Endodermal cell (in vitro differentiated cells): Measurements from ENCODE around the gene OR9Q1. TPM values are rescaled to one million over a fixed set of nuclear protein-coding genes. Genes with fewer than 3 reads are reported as not detected.

ENCODE experiments used
- DNase-seq: peaks from one replicate; pipeline ENCODE4 v3.0.0-alpha.2; 2017
- H3K27ac ChIP-seq: 2 replicates; pipeline ENCODE4 v1.5.1; 2013; ENCODE audit warnings: mild to moderate bottlenecking, low read depth, low read length, moderate library complexity
- H3K27me3 ChIP-seq: 2 replicates; pipeline ENCODE4 v1.6.1; 2013; ENCODE audit warnings: mild to moderate bottlenecking, low read length, moderate library complexity; ENCODE audit not compliant: insufficient read depth, control insufficient read depth, poor library complexity, severe bottlenecking
- H3K36me3 ChIP-seq: 2 replicates; pipeline ENCODE4 v1.7.0; 2013; ENCODE audit warnings: mild to moderate bottlenecking, low read length, moderate library complexity; ENCODE audit not compliant: control insufficient read depth, insufficient read depth
- H3K4me1 ChIP-seq: one replicate; pipeline ENCODE4 v1.7.0; 2013; ENCODE audit warnings: low read length; ENCODE audit not compliant: control insufficient read depth, insufficient read depth
- H3K4me3 ChIP-seq: 2 replicates; pipeline ENCODE4 v1.5.1; 2013; ENCODE audit warnings: mild to moderate bottlenecking, low read length, moderate library complexity
- H3K9ac ChIP-seq: 2 replicates; pipeline ENCODE4 v1.6.1; 2013; ENCODE audit warnings: mild to moderate bottlenecking, low read length, moderate library complexity; ENCODE audit not compliant: poor library complexity, severe bottlenecking; ENCODE audit errors: extremely low read depth
- H3K9me3 ChIP-seq: 2 replicates; pipeline ENCODE4 v1.6.1; 2013; ENCODE audit warnings: mild to moderate bottlenecking, low read length, moderate library complexity; ENCODE audit not compliant: control insufficient read depth
- H3K27ac Mint-ChIP-seq: 2 replicates; pipeline ENCODE4 v1.8.0; 2020; ENCODE audit warnings: mixed read lengths
- H3K27me3 Mint-ChIP-seq: 2 replicates; pipeline ENCODE4 v1.8.0; 2021; ENCODE audit warnings: mild to moderate bottlenecking, mixed read lengths; ENCODE audit not compliant: insufficient read depth
- H3K36me3 Mint-ChIP-seq: 2 replicates; pipeline ENCODE4 v1.8.0; 2020; ENCODE audit warnings: low read depth, mixed read lengths
- H3K4me1 Mint-ChIP-seq: 2 replicates; pipeline ENCODE4 v1.8.0; 2020; ENCODE audit warnings: mixed read lengths
- H3K4me3 Mint-ChIP-seq: 2 replicates; pipeline ENCODE4 v1.8.0; 2020; ENCODE audit warnings: mild to moderate bottlenecking, moderate library complexity, mixed read lengths
- H3K9me3 Mint-ChIP-seq: 2 replicates; pipeline ENCODE4 v1.8.0; 2020; ENCODE audit warnings: mild to moderate bottlenecking, mixed read lengths
- CTCF ChIP-seq: fragments of 200-600 bp; sonication (generic); conservative IDR thresholded peaks from 2 replicates; pipeline ENCODE4 v1.5.0; 2021; ENCODE audit warnings: antibody characterized with exemption, mild to moderate bottlenecking
- WGBS, 2 experiments: methylation state at CpG; one replicate each; pipeline versions ENCODE4 v1.1.5 to v1.1.7; 2013; ENCODE audit warnings: missing lambda C conversion rate in 2 of 2, mixed read lengths in 1 of 2; ENCODE audit not compliant: insufficient coverage in 1 of 2, insufficient read length in 1 of 2; 5-methylcytosine and 5-hydroxymethylcytosine counted together
- total RNA-seq, 2 donors: library from RNA; stranded (reverse); fragmentation: NEBNext Ultra II Directional in 1 of 2; extraction: Animal tissue kit (Norgen Biotek cat#: 25700) in 1 of 2; gene quantifications; 2 replicates in 1 of 2; 3 replicates in 1 of 2; pipeline ENCODE4 v1.2.1, GENCODE V29; 2021

The OR9Q1 gene
- total RNA-seq, 2 donors from 2014 or later: not detected

- Mint-ChIP-seq H3K4me1 (no peaks in the 10 kb centered on the region), H3K4me3 (no peak overlapping the region), H3K36me3 (no peaks in the 10 kb centered on the region), H3K27me3 (peaks cover 12% of the 10 kb centered on the region), H3K9me3 (no peaks in the 10 kb centered on the region), H3K27ac (no peak overlapping the region)
- Histone ChIP-seq H3K27ac (no peak overlapping the region), H3K9me3 (no peaks in the 10 kb centered on the region), H3K9ac (no peak overlapping the region), H3K4me1 (no peaks in the 10 kb centered on the region), H3K27me3 (peaks cover 4% of the 10 kb centered on the region), H3K4me3 (no peak overlapping the region), H3K36me3 (no peaks in the 10 kb centered on the region)
- 87 to 93% methylated on average over 1 of the region's 3 CpGs for WGBS, 2 experiments
- DNase-seq: no peak
- TF ChIP-seq CTCF: no peak
Measured at GRCh38 chr11:58046231-58046630, 22.6 kb downstream of the OR9Q1 start.

- Histone ChIP-seq H3K9me3 (no peaks in the 10 kb centered on the region), H3K36me3 (no peaks in the 10 kb centered on the region), H3K27me3 (peaks cover 4% of the 10 kb centered on the region), H3K9ac (no peak overlapping the region), H3K4me3 (no peak overlapping the region), H3K27ac (no peak overlapping the region), H3K4me1 (no peaks in the 10 kb centered on the region)
- no peak overlapping the region for H3K27ac Mint-ChIP-seq
- 88 to 100% methylated on average over 1 to 3 of the region's 3 CpGs for WGBS, 2 experiments
- no peak overlapping the region for H3K4me3 Mint-ChIP-seq
- no peaks in the 10 kb centered on the region for H3K36me3 Mint-ChIP-seq
- H3K9me3 Mint-ChIP-seq: no peaks in the 10 kb centered on the region
- peaks cover 10% of the 10 kb centered on the region for H3K27me3 Mint-ChIP-seq
- no peak for TF ChIP-seq CTCF
- H3K4me1 Mint-ChIP-seq: no peaks in the 10 kb centered on the region
- DNase-seq: no peak
Measured at GRCh38 chr11:58047818-58048217, 24.1 kb downstream of the OR9Q1 start.

GRCh38 chr11:58055806-58056401 lies 32.2 kb downstream of the OR9Q1 start:
- Histone ChIP-seq H3K4me1 (peaks cover 11% of the 10 kb centered on the region), H3K36me3 (no peaks in the 10 kb centered on the region), H3K9ac (no peak overlapping the region), H3K27ac (no peak overlapping the region), H3K27me3 (no peaks in the 10 kb centered on the region), H3K4me3 (no peak overlapping the region), H3K9me3 (no peaks in the 10 kb centered on the region)
- no peak for TF ChIP-seq CTCF
- Mint-ChIP-seq H3K36me3 (no peaks in the 10 kb centered on the region), H3K9me3 (peaks cover 15% of the 10 kb centered on the region), H3K27me3 (no peaks in the 10 kb centered on the region), H3K4me1 (peaks cover 27% of the 10 kb centered on the region), H3K4me3 (no peak overlapping the region), H3K27ac (no peak overlapping the region)
- WGBS, 2 experiments: 100% methylated on average over 1 of the region's 1 CpG
- no peak for DNase-seq
